Measurements from ENCODE around the gene ARHGAP11A. TPM values are rescaled to one million over a fixed set of nuclear protein-coding genes. Genes with fewer than 3 reads are reported as not detected.

ARHGAP11A gene
- total and polyA plus RNA-seq, 2 experiments from 2014 or later = 13.0 to 13.2 TPM

- H3K4me1 ChIP-seq (ENCODE audit: insufficient read depth) = peaks cover 11% of the 10 kb centered on the region
- H3K9ac ChIP-seq = no peak overlapping the region
- TF ChIP-seq EZH2phosphoT487 (IDR thresholded peaks at IDR 0.05; ENCODE audit: insufficient read depth, low read depth) (no peak), EZH2 (IDR thresholded peaks at IDR 0.05; ENCODE audit: insufficient read depth, poor library complexity, severe bottlenecking) (no peak)
- peaks cover 13% of the 10 kb centered on the region for H3F3A ChIP-seq (ENCODE audit: insufficient read depth)
- in situ Hi-C loops (cut with MboI) = loop anchor here (25.0 kb wide), 1 partner anchor 181 kb away; no protein-coding TSS in a partner anchor
- H3K9me2 ChIP-seq (ENCODE audit: insufficient read depth) = no peaks in the 10 kb centered on the region
- no peaks in the 10 kb centered on the region for H4K20me1 ChIP-seq (ENCODE audit: insufficient read depth)
- no peak overlapping the region for H3K4me2 ChIP-seq (ENCODE audit: unreplicated experiment)
- H3K9me3 ChIP-seq (ENCODE audit: low read depth) = no peaks in the 10 kb centered on the region
- 75 to 77% methylated on average over 4 of the region's 4 CpGs for WGBS, 2 experiments (ENCODE audit: low coverage in 1 of 2, low lambda C conversion rate in 2 of 2, missing lambda C conversion rate in 2 of 2)
- no peak overlapping the region for H3K27ac ChIP-seq
- no peak overlapping the region for H2AFZ ChIP-seq
- DNase-seq = no peak
- no peak overlapping the region for H3K4me3 ChIP-seq
- H3K79me2 ChIP-seq (ENCODE audit: insufficient read depth) = no peaks in the 10 kb centered on the region
- no peaks in the 10 kb centered on the region for H3K27me3 ChIP-seq (replicated peaks; ENCODE audit: insufficient read depth)
- H3K36me3 ChIP-seq (ENCODE audit: low read depth) = no peaks in the 10 kb centered on the region
Observed at GRCh38 chr15:32656091-32656490, 40.8 kb downstream of the ARHGAP11A start.

DNA sequence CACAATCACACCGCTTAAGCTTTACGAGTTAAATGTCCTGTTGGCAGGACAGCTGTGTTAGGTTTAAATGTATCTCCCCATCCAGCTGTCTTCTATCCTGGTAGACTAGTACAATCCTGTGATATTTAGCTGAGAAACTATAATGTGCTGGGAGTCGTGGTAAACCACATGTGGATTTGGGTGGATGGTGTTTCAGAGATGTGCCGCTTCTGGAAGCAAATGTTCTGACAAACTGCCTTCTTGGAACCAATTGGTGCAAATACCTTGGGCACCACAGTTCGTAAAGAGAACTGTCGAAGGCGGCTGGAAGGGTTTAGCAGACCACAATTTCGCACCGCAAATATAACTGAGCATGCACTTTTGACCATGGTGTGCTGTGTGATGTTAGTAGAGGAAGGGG is 41.2 kb downstream of the ARHGAP11A start:
- H3K9me2 ChIP-seq (ENCODE audit: insufficient read depth) = no peaks in the 10 kb centered on the region
- H4K20me1 ChIP-seq (ENCODE audit: insufficient read depth) = no peaks in the 10 kb centered on the region
- no peak overlapping the region for H3K4me2 ChIP-seq (ENCODE audit: unreplicated experiment)
- WGBS, 2 experiments (ENCODE audit: low coverage in 1 of 2, low lambda C conversion rate in 2 of 2, missing lambda C conversion rate in 2 of 2) = 96 to 98% methylated on average over 9 of the region's 9 CpGs
- H3K27ac ChIP-seq = no peak overlapping the region
- in situ Hi-C loops (cut with MboI) = loop anchor here (25.0 kb wide), 1 partner anchor 181 kb away; no protein-coding TSS in a partner anchor
- no peak overlapping the region for H3K9ac ChIP-seq
- no peaks in the 10 kb centered on the region for H3K27me3 ChIP-seq (replicated peaks; ENCODE audit: insufficient read depth)
- H3K4me3 ChIP-seq = no peak overlapping the region
- no peak for DNase-seq
- H3K9me3 ChIP-seq (ENCODE audit: low read depth) = no peaks in the 10 kb centered on the region
- no peaks in the 10 kb centered on the region for H3K36me3 ChIP-seq (ENCODE audit: low read depth)
- H3F3A ChIP-seq (ENCODE audit: insufficient read depth) = peaks cover 13% of the 10 kb centered on the region
- H3K4me1 ChIP-seq (ENCODE audit: insufficient read depth) = peaks cover 11% of the 10 kb centered on the region
- no peak for TF ChIP-seq EZH2phosphoT487 (IDR thresholded peaks at IDR 0.05; ENCODE audit: insufficient read depth, low read depth)
- TF ChIP-seq EZH2 (IDR thresholded peaks at IDR 0.05; ENCODE audit: insufficient read depth, poor library complexity, severe bottlenecking) = no peak
- H3K79me2 ChIP-seq (ENCODE audit: insufficient read depth) = no peaks in the 10 kb centered on the region
- H2AFZ ChIP-seq = no peak overlapping the region

GRCh38 chr15:32657198-32657883 is 42.0 kb downstream of the ARHGAP11A start:
- Histone ChIP-seq H3K9me2 (ENCODE audit: insufficient read depth) (no peaks in the 10 kb centered on the region), H4K20me1 (ENCODE audit: insufficient read depth) (no peaks in the 10 kb centered on the region), H3K36me3 (ENCODE audit: low read depth) (no peaks in the 10 kb centered on the region), H3K79me2 (ENCODE audit: insufficient read depth) (no peaks in the 10 kb centered on the region), H3K4me1 (ENCODE audit: insufficient read depth) (peaks cover 11% of the 10 kb centered on the region), H3F3A (ENCODE audit: insufficient read depth) (peaks cover 13% of the 10 kb centered on the region), H3K4me3 (no peak overlapping the region), H3K9ac (no peak overlapping the region), H3K4me2 (ENCODE audit: unreplicated experiment) (no peak overlapping the region), H3K27ac (no peak overlapping the region), H3K9me3 (ENCODE audit: low read depth) (no peaks in the 10 kb centered on the region), H3K27me3 (replicated peaks; ENCODE audit: insufficient read depth) (no peaks in the 10 kb centered on the region), H2AFZ (no peak overlapping the region)
- 82 to 85% methylated on average over 5 of the region's 5 CpGs for WGBS, 2 experiments (ENCODE audit: low coverage in 1 of 2, low lambda C conversion rate in 2 of 2, missing lambda C conversion rate in 2 of 2)
- TF ChIP-seq EZH2phosphoT487 (IDR thresholded peaks at IDR 0.05; ENCODE audit: insufficient read depth, low read depth) (no peak), EZH2 (IDR thresholded peaks at IDR 0.05; ENCODE audit: insufficient read depth, poor library complexity, severe bottlenecking) (no peak)
- in situ Hi-C loops (cut with MboI) = loop anchor here (25.0 kb wide), 1 partner anchor 180 kb away; no protein-coding TSS in a partner anchor
- DNase-seq = no peak

DNA sequence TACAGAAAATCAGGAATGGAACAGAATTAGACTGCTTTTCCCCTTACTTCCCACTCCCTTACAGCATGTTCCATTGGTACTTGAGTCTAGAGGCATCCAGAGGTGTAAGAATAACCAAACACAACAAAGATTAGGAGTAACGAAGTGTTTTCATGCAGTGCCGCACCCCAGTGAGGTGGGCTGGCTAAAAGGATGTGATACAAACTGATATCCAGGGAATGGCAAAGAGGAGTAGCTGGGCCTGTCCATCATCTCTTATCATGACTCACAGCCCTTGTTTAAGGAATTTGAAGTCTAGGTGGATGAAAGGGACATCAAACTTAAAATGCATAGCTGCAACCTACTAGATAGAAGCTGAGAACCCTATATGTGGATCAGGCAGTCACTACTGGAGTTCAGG is 42.6 kb downstream of the ARHGAP11A start:
- Histone ChIP-seq H3K27ac (no peak overlapping the region), H3K4me2 (ENCODE audit: unreplicated experiment) (no peak overlapping the region), H3K27me3 (replicated peaks; ENCODE audit: insufficient read depth) (no peaks in the 10 kb centered on the region), H3K36me3 (ENCODE audit: low read depth) (no peaks in the 10 kb centered on the region), H3K9ac (no peak overlapping the region), H2AFZ (no peak overlapping the region), H3K4me3 (no peak overlapping the region), H3K9me3 (ENCODE audit: low read depth) (no peaks in the 10 kb centered on the region), H4K20me1 (ENCODE audit: insufficient read depth) (no peaks in the 10 kb centered on the region), H3K4me1 (ENCODE audit: insufficient read depth) (peaks cover 11% of the 10 kb centered on the region), H3F3A (ENCODE audit: insufficient read depth) (peaks cover 13% of the 10 kb centered on the region), H3K9me2 (ENCODE audit: insufficient read depth) (no peaks in the 10 kb centered on the region), H3K79me2 (ENCODE audit: insufficient read depth) (no peaks in the 10 kb centered on the region)
- 98% methylated on average over 2 of the region's 2 CpGs for WGBS, 2 experiments (ENCODE audit: low coverage in 1 of 2, low lambda C conversion rate in 2 of 2, missing lambda C conversion rate in 2 of 2)
- DNase-seq = no peak
- TF ChIP-seq EZH2phosphoT487 (IDR thresholded peaks at IDR 0.05; ENCODE audit: insufficient read depth, low read depth) (no peak), EZH2 (IDR thresholded peaks at IDR 0.05; ENCODE audit: insufficient read depth, poor library complexity, severe bottlenecking) (no peak)
- in situ Hi-C loops (cut with MboI) = loop anchor here (25.0 kb wide), 1 partner anchor 179 kb away; no protein-coding TSS in a partner anchor

Data from GM23248 (cell line).